ENCODE measurements around the gene PLBD1. TPM values are rescaled to one million over a fixed set of nuclear protein-coding genes. Genes with fewer than 3 reads are reported as not detected.

PLBD1 gene
- total RNA-seq, 1 experiment from 2014 or later, result 49.6 TPM

- DNase-seq (ENCODE audit: low spot score), result peak; percentile 38
- H3K9me3 Mint-ChIP-seq, result 0 out of 2 replicates have a peak, but pooled peaks cover 3% of the 10 kb centered on the region
Observed at GRCh38 chr12:14589169-14590004, 21.7 kb upstream of the PLBD1 start.

More at GRCh38 chr12:14589169-14590004, 21.7 kb upstream of the PLBD1 start:
- H3K27ac Mint-ChIP-seq, result no peak overlapping the region
- POLR2A ChIA-PET, result no interaction called here
- H3K27me3 Mint-ChIP-seq (ENCODE audit: low read depth), result no peaks in the 10 kb centered on the region; the same call in 1 of the 2 replicates
- peak; percentile 94 for ATAC-seq
- no peak overlapping the region for H3K4me3 Mint-ChIP-seq
- CTCF ChIA-PET, result interaction anchor here (0.6 to 1.0 kb wide), 3 partner anchors 11 to 336 kb away, joined by 3 to 6 read pairs (median 4); no protein-coding TSS in a partner anchor
- TF ChIP-seq CREB1 (CRISPR knock-in tag; IDR thresholded peaks at IDR 0.05) (no peak), ZNF423 (CRISPR knock-in tag; IDR thresholded peaks at IDR 0.05) (no peak), AFF4 (CRISPR knock-in tag; IDR thresholded peaks at IDR 0.05; ENCODE audit: borderline replicate concordance) (no peak), USF1 (CRISPR knock-in tag; IDR thresholded peaks at IDR 0.05) (no peak), GRHL2 (CRISPR knock-in tag; IDR thresholded peaks at IDR 0.05; ENCODE audit: insufficient replicate concordance, severe bottlenecking) (no peak), STAT6 (CRISPR knock-in tag; conservative IDR thresholded peaks at IDR 0.05; ENCODE audit: low read depth) (no peak), ZNF263 (CRISPR knock-in tag; IDR thresholded peaks at IDR 0.05; ENCODE audit: low read depth) (no peak), ZNF121 (CRISPR knock-in tag; IDR thresholded peaks at IDR 0.05) (no peak), ZNF396 (CRISPR knock-in tag; IDR thresholded peaks at IDR 0.05; ENCODE audit: borderline replicate concordance) (no peak), OVOL2 (CRISPR knock-in tag; IDR thresholded peaks at IDR 0.05; ENCODE audit: borderline replicate concordance) (no peak)
- TF ChIP-seq, protein P1, sequence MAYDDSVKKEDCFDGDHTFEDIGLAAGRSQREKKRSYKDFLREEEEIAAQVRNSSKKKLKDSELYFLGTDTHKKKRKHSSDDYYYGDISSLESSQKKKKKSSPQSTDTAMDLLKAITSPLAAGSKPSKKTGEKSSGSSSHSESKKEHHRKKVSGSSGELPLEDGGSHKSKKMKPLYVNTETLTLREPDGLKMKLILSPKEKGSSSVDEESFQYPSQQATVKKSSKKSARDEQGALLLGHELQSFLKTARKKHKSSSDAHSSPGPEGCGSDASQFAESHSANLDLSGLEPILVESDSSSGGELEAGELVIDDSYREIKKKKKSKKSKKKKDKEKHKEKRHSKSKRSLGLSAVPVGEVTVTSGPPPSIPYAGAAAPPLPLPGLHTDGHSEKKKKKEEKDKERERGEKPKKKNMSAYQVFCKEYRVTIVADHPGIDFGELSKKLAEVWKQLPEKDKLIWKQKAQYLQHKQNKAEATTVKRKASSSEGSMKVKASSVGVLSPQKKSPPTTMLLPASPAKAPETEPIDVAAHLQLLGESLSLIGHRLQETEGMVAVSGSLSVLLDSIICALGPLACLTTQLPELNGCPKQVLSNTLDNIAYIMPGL (CRISPR knock-in tag; IDR thresholded peaks at IDR 0.05), result no peak
- H3K36me3 Mint-ChIP-seq, result no peaks in the 10 kb centered on the region
- no peaks in the 10 kb centered on the region; the same call in 1 of the 2 replicates for H3K4me1 Mint-ChIP-seq

Measured in WTC11 (cell line).